GM18870 (cell line): Measurements from ENCODE around the gene LRRFIP1.
"Not testable (repeated sequence)": the region's sequence is repeated elsewhere in the genome, so short reads cannot be mapped to it uniquely, and the experiment has no call there.

Experiments
- ATAC-seq: cut with Tn5 transposase; IDR thresholded peaks from one replicate; pipeline ENCODE4 v1.9.1; 2021; ENCODE audit warnings: moderate library complexity; ENCODE audit not compliant: unreplicated experiment

Gene LRRFIP1

GRCh38 chr2:237742614-237743013 lies 115.2 kb downstream of the LRRFIP1 start:
- ATAC-seq = no peak

GRCh38 chr2:237743024-237743423 lies 115.6 kb downstream of the LRRFIP1 start:
- no peak for ATAC-seq

- no peak for ATAC-seq
These were observed 116.3 kb downstream of the LRRFIP1 start for GRCh38 chr2:237743561-237744269.

- no peak for ATAC-seq
These were observed 116.9 kb downstream of the LRRFIP1 start for GRCh38 chr2:237744270-237744612.

- ATAC-seq = no peak
These were observed 117.3 kb downstream of the LRRFIP1 start for GRCh38 chr2:237744613-237745249.

GRCh38 chr2:237745250-237745613 lies 117.8 kb downstream of the LRRFIP1 start:
- no peak for ATAC-seq

- no peak for ATAC-seq
These were observed 119.1 kb downstream of the LRRFIP1 start for GRCh38 chr2:237746302-237747080.

- no peak for ATAC-seq
These were observed 119.8 kb downstream of the LRRFIP1 start for GRCh38 chr2:237747189-237747588.

- no peak for ATAC-seq
These were observed 121.6 kb downstream of the LRRFIP1 start for GRCh38 chr2:237749002-237749401.

- ATAC-seq = no peak
These were observed 122.6 kb downstream of the LRRFIP1 start for GRCh38 chr2:237749961-237750360.

- ATAC-seq = not testable (repeated sequence)
These were observed 123.1 kb downstream of the LRRFIP1 start for GRCh38 chr2:237750441-237750840.

GRCh38 chr2:237752761-237753165 lies 125.4 kb downstream of the LRRFIP1 start:
- ATAC-seq = peak; percentile 86

GRCh38 chr2:237754182-237754581 lies 126.8 kb downstream of the LRRFIP1 start:
- ATAC-seq = no peak

GRCh38 chr2:237754626-237755248 lies 127.3 kb downstream of the LRRFIP1 start:
- no peak for ATAC-seq

GRCh38 chr2:237757616-237758015 lies 130.2 kb downstream of the LRRFIP1 start:
- no peak for ATAC-seq

GRCh38 chr2:237758185-237758584 lies 130.8 kb downstream of the LRRFIP1 start:
- ATAC-seq = no peak

- ATAC-seq = no peak
These were observed 131.8 kb downstream of the LRRFIP1 start for GRCh38 chr2:237759176-237759575.

- no peak for ATAC-seq
These were observed 133.4 kb downstream of the LRRFIP1 start for GRCh38 chr2:237760506-237761502.

GRCh38 chr2:237762291-237763182 lies 135.2 kb downstream of the LRRFIP1 start:
- not testable (repeated sequence) for ATAC-seq
